Esophagus muscularis mucosa (tissue), 4 donors: ENCODE measurements around the gene KCNJ9.

Experiments used
- EP300 ChIP-seq: sonication (generic); formaldehyde crosslinking; IDR thresholded peaks from one replicate; pipeline ENCODE4 v1.6.1; 2017; ENCODE audit warnings: antibody characterized with exemption
- POLR2A ChIP-seq: fragments of 450-650 bp; IDR thresholded peaks from one replicate; pipeline ENCODE4 v1.6.1; 2017; ENCODE audit warnings: antibody characterized with exemption, moderate library complexity, mild to moderate bottlenecking, low read depth
- POLR2AphosphoS5 ChIP-seq, 2 donors: sonication (generic); formaldehyde crosslinking; IDR thresholded peaks; one replicate each; pipeline ENCODE4 v1.6.1; 2017; ENCODE audit warnings: antibody characterized with exemption in 2 of 2
- TF ChIP-seq, protein P1 (sequence below), 3 experiments: fragments of 200-600 bp in 2 of 3; fragments of 450-650 bp in 1 of 3; sonication (generic) in 2 of 3; IDR thresholded peaks; one replicate each; pipeline ENCODE4 v1.5.1; 2017 to 2019; ENCODE audit warnings: antibody characterized with exemption in 3 of 3, mild to moderate bottlenecking in 2 of 3, moderate library complexity in 1 of 3

DNA sequence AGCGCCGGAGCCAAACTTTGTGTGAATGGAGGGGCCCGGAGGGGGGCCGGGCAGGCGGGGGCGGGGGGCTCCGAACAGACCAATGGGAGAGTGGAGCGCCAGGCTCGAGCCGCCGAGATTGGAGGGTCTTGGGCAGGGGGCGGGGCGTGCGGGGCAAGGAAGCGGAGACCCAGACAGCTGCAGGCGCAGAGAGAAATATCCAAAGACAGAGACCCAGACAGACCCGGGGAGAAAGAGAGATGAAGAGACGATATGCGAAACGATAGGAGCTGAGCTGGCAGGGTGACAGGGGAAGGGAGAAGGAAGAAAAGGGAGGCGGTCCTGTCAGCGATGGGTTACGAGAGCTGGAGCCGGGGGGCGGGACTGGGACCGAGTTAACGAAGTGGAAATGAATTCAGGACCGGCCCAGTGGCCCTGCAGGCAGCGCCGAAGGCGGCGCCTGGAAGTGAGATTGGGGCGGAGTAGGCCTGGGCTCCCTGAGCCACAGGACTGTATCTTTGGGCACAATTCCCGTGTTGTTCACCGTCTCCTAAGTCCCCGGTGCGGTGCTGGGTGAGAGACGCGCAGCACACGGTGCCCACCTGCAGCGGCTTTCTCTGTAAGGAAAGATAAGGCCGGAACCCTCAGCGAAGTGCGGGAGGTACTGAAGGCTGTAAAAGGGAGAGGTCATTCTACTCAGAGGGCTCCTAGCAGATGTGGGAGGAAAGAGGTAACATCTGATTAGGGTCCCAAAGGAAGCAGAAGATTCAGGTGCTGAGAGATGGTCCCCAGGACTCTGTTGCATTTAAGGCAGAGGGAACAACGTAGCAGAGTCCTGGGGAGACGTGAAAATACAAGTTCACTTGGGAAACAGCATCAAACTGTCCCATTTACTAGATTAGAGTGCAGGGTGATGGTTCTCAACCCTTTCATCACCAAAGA, 10.8 kb upstream of the KCNJ9 start:
- no peak for TF ChIP-seq POLR2A
- TF ChIP-seq, protein P1, sequence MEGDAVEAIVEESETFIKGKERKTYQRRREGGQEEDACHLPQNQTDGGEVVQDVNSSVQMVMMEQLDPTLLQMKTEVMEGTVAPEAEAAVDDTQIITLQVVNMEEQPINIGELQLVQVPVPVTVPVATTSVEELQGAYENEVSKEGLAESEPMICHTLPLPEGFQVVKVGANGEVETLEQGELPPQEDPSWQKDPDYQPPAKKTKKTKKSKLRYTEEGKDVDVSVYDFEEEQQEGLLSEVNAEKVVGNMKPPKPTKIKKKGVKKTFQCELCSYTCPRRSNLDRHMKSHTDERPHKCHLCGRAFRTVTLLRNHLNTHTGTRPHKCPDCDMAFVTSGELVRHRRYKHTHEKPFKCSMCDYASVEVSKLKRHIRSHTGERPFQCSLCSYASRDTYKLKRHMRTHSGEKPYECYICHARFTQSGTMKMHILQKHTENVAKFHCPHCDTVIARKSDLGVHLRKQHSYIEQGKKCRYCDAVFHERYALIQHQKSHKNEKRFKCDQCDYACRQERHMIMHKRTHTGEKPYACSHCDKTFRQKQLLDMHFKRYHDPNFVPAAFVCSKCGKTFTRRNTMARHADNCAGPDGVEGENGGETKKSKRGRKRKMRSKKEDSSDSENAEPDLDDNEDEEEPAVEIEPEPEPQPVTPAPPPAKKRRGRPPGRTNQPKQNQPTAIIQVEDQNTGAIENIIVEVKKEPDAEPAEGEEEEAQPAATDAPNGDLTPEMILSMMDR (IDR thresholded peaks at IDR 0.05) = no peak
- no peak for TF ChIP-seq EP300
- peak in 1 of 2 donors; percentile 19 for TF ChIP-seq POLR2AphosphoS5 (IDR thresholded peaks at IDR 0.05)
